Measurements from ENCODE around the gene TTC33.

DNA sequence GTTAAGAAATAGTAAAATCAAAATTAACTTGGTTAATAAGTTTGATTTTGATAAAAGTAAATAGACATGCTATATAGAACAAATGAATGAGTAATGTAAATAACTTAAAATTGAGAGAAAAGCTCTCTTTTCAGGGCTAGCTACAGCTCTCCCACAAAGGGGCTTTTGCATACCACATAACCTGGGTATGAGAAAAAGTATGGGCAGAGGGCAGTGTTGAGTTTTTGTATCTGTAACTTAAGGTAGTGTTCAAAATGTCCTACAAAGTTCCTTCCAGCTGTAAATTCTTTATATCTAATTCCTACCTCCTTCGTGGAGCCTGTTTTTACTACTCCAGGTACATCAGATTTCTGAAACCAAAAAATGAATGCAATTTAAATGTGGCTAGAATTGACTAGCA, 18.9 kb upstream of the TTC33 start:
- TF ChIP-seq, protein P1, sequence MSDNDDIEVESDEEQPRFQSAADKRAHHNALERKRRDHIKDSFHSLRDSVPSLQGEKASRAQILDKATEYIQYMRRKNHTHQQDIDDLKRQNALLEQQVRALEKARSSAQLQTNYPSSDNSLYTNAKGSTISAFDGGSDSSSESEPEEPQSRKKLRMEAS (IDR thresholded peaks at IDR 0.05; ENCODE audit: low read depth): no peak
- no peak for TF ChIP-seq REST (IDR thresholded peaks at IDR 0.05; ENCODE audit: low read depth, low read length)
- no peak for TF ChIP-seq JUND (IDR thresholded peaks at IDR 0.05)
- no peak for TF ChIP-seq NRF1 (IDR thresholded peaks at IDR 0.05; ENCODE audit: low read depth, low read length)
- TF ChIP-seq RFX5 (IDR thresholded peaks at IDR 0.05; ENCODE audit: low read length): no peak
- TF ChIP-seq RAD21 (IDR thresholded peaks at IDR 0.05; ENCODE audit: low read length): 0 out of 2 replicates have a peak, but pooled peaks have one; percentile 6
- no peak for TF ChIP-seq CTCF (IDR thresholded peaks at IDR 0.05)
- no peak for TF ChIP-seq RXRA (IDR thresholded peaks at IDR 0.05; ENCODE audit: borderline replicate concordance, low read depth)
- TF ChIP-seq POLR2AphosphoS5 (IDR thresholded peaks at IDR 0.05; ENCODE audit: low read depth, low read length): no peak
- no peak for TF ChIP-seq ELF1 (IDR thresholded peaks at IDR 0.05)
- no peak for TF ChIP-seq FOXJ3 (CRISPR knock-in tag; IDR thresholded peaks at IDR 0.05)
- no peak for TF ChIP-seq TCF12 (IDR thresholded peaks at IDR 0.05)
- TF ChIP-seq MXI1 (IDR thresholded peaks at IDR 0.05; ENCODE audit: low read depth, low read length): no peak
- TF ChIP-seq TEAD4 (IDR thresholded peaks at IDR 0.05; ENCODE audit: borderline replicate concordance, insufficient read depth): no peak

Measured in SK-N-SH (cell line).